Measurements from ENCODE around the gene RNF220.

RNF220 gene

GRCh38 chr1:44380666-44381177 is 24.3 kb upstream of the RNF220 start:
- Histone ChIP-seq H3K9me3 (ENCODE audit: control insufficient read depth, low read length) (no peaks in the 10 kb centered on the region), H3K4me3 (ENCODE audit: low read length) (no peak overlapping the region), H3K27me3 (ENCODE audit: control insufficient read depth, insufficient read depth, low read length) (peaks cover 10% of the 10 kb centered on the region), H3K9ac (ENCODE audit: low read length) (no peak overlapping the region), H3K4me1 (ENCODE audit: control insufficient read depth, insufficient read depth, low read length) (no peaks in the 10 kb centered on the region), H3K36me3 (ENCODE audit: control insufficient read depth, insufficient read depth, low read length) (no peaks in the 10 kb centered on the region)

GRCh38 chr1:44388551-44388950 is 16.5 kb upstream of the RNF220 start:
- Histone ChIP-seq H3K9ac (ENCODE audit: low read length) (no peak overlapping the region), H3K4me1 (ENCODE audit: control insufficient read depth, insufficient read depth, low read length) (no peaks in the 10 kb centered on the region), H3K4me3 (ENCODE audit: low read length) (no peak overlapping the region), H3K36me3 (ENCODE audit: control insufficient read depth, insufficient read depth, low read length) (no peaks in the 10 kb centered on the region), H3K27me3 (ENCODE audit: control insufficient read depth, insufficient read depth, low read length) (peaks cover 10% of the 10 kb centered on the region), H3K9me3 (ENCODE audit: control insufficient read depth, low read length) (no peaks in the 10 kb centered on the region)

GRCh38 chr1:44389437-44389836 is 15.6 kb upstream of the RNF220 start:
- Histone ChIP-seq H3K4me3 (ENCODE audit: low read length) (no peak overlapping the region), H3K9me3 (ENCODE audit: control insufficient read depth, low read length) (no peaks in the 10 kb centered on the region), H3K9ac (ENCODE audit: low read length) (no peak overlapping the region), H3K36me3 (ENCODE audit: control insufficient read depth, insufficient read depth, low read length) (no peaks in the 10 kb centered on the region), H3K4me1 (ENCODE audit: control insufficient read depth, insufficient read depth, low read length) (no peaks in the 10 kb centered on the region), H3K27me3 (ENCODE audit: control insufficient read depth, insufficient read depth, low read length) (peaks cover 15% of the 10 kb centered on the region)

GRCh38 chr1:44390277-44390676 is 14.8 kb upstream of the RNF220 start:
- no peak overlapping the region for H3K4me3 ChIP-seq (ENCODE audit: low read length)
- H3K36me3 ChIP-seq (ENCODE audit: control insufficient read depth, insufficient read depth, low read length), result no peaks in the 10 kb centered on the region
- H3K9ac ChIP-seq (ENCODE audit: low read length), result no peak overlapping the region
- H3K9me3 ChIP-seq (ENCODE audit: control insufficient read depth, low read length), result no peaks in the 10 kb centered on the region
- H3K27me3 ChIP-seq (ENCODE audit: control insufficient read depth, insufficient read depth, low read length), result peaks cover 15% of the 10 kb centered on the region
- H3K4me1 ChIP-seq (ENCODE audit: control insufficient read depth, insufficient read depth, low read length), result no peaks in the 10 kb centered on the region

DNA sequence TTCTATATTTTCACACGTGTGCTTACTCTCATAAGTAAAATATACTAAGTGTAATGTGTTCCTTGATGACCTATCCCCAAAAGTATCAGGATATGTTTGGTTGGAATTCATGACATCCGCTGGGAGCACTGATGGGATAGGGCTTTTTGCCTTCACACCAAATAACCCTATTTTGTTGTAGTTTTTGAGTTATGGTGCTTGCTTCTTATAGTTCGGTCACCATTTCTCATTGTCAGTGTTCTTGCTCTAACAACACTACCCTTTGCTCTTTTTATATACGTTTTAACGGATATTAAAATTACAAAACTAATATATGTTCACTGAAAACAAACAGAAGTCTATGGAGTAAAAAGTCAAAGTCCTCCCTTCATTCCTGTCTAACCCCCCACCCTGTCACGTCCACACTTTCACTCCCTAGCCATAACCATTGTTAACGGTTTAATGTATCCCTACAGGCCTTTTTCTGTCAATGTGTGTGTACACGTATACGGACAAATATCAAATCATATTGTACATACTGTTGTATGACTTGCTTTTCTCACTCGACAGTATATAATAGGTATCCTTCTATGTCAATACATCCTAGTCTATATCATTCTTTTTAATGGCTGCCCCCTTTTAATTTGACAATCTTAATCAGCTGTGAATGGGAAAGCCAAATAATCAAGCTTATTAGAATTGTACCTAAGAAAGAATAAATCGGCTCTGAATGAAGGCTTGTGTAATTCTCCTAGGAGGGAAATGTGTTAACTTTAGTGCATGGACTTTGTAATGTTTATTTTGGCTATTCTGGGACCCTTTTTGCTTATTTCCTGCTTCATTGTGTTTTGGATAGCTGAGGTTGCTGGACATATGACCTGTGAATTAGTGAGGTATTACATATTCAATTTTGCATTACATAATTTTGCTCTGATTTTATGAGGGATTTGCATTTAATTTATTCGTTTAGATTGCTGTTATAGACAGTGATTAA is 3.5 kb upstream of the RNF220 start:
- Histone ChIP-seq H3K4me1 (ENCODE audit: control insufficient read depth, insufficient read depth, low read length) (peaks cover 14% of the 10 kb centered on the region), H3K9me3 (ENCODE audit: control insufficient read depth, low read length) (no peaks in the 10 kb centered on the region), H3K4me3 (ENCODE audit: low read length) (no peak overlapping the region), H3K9ac (ENCODE audit: low read length) (no peak overlapping the region), H3K27me3 (ENCODE audit: control insufficient read depth, insufficient read depth, low read length) (peaks cover 60% of the 10 kb centered on the region), H3K36me3 (ENCODE audit: control insufficient read depth, insufficient read depth, low read length) (no peaks in the 10 kb centered on the region)

DNA sequence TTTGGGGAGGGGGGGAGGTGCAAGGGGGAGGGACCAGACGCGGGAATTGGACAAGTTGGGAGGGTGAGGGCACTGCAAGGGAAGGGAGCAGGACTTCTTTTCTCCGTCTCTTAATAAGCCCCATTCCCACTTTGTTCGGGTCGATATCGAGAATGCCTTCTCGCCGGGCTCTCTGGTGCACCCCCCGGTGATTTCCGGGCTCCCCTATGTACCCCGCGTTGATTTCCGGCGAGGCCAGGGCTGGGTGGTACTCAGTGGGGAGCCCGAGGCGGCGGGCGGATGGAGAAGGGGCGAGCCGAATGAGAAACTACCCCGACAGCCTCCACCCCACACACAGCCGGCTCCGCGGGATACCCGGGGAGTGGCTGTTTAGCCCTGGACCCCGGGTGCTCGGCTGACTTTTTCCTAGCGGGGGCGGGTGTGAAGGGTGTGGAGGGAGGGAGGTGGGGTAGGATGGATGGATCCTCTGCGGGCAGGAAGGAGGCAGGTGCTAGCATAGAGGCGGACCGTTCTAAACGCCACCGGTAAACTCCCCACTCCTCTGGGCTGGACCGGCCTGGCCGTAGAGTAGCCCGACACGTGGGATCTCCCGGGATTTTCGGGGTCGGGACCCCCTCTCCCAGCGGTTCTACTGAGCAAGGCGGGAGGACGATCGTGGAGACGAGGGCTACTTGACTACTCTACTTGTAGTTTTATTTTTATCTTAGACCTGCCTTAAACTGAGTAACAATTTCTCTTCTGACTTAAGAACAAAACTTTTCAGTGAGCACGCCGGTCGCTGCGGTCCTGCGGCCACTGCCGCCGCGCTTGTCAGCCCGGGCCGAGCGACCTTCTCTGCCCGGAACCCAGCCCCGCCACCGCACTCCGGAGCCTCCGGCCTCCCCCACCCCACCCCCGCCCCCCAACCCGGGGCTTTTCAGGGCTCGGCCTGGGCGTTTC is 1.0 kb downstream of the RNF220 start:
- H3K4me3 ChIP-seq (ENCODE audit: low read length), result peak overlapping the region; percentile 17
- H3K27me3 ChIP-seq (ENCODE audit: control insufficient read depth, insufficient read depth, low read length), result peaks cover 84% of the 10 kb centered on the region
- no peaks in the 10 kb centered on the region for H3K36me3 ChIP-seq (ENCODE audit: control insufficient read depth, insufficient read depth, low read length)
- H3K9me3 ChIP-seq (ENCODE audit: control insufficient read depth, low read length), result no peaks in the 10 kb centered on the region
- H3K9ac ChIP-seq (ENCODE audit: low read length), result peak overlapping the region; percentile 30
- peaks cover 35% of the 10 kb centered on the region for H3K4me1 ChIP-seq (ENCODE audit: control insufficient read depth, insufficient read depth, low read length)

- H3K9ac ChIP-seq (ENCODE audit: low read length), result no peak overlapping the region
- H3K4me1 ChIP-seq (ENCODE audit: control insufficient read depth, insufficient read depth, low read length), result peaks cover 35% of the 10 kb centered on the region
- H3K27me3 ChIP-seq (ENCODE audit: control insufficient read depth, insufficient read depth, low read length), result peaks cover 84% of the 10 kb centered on the region
- H3K9me3 ChIP-seq (ENCODE audit: control insufficient read depth, low read length), result no peaks in the 10 kb centered on the region
- H3K4me3 ChIP-seq (ENCODE audit: low read length), result no peak overlapping the region
- H3K36me3 ChIP-seq (ENCODE audit: control insufficient read depth, insufficient read depth, low read length), result no peaks in the 10 kb centered on the region
These were observed 1.8 kb downstream of the RNF220 start for GRCh38 chr1:44406737-44407429.

DNA sequence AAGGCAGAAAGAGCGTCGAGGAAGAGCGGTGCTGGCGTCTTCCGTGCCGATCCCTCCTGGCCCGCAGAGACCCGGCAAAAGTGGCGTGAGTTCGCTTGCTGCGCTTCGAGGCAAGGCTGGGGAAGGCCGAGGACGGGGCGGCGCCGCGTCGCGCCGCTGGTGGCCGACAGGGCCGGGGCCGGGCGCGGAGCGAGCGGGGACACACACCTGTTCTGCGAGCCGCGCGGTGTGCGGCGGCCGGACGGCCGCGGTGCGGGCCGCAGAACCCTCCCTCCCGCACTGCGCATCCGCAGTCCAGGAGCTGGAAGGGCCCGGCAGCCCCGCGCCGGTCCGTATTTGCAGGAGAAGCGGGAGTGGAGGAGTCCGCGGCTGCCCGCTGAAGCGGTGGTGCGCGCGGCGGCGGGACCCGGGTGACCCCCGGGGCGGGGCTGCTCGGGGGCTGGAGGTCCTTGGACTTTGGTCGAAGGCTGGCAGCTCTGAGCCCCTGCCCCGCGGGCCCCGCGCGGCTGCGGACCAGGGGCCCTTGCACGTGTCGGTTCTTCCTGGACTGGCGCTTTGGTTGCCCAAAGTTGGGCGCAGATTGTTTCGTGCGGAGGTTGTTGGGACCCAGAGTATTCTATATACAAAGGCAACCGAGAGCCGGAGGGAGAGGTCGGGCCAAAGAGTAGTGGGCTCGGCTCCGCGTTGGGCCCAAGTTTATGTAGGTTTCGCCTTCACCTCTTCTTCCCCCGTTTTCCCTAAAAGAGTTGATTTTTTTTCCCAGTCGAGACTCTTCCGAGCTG is 2.6 kb downstream of the RNF220 start:
- H3K36me3 ChIP-seq (ENCODE audit: control insufficient read depth, insufficient read depth, low read length), result no peaks in the 10 kb centered on the region
- peaks cover 35% of the 10 kb centered on the region for H3K4me1 ChIP-seq (ENCODE audit: control insufficient read depth, insufficient read depth, low read length)
- no peak overlapping the region for H3K9ac ChIP-seq (ENCODE audit: low read length)
- no peak overlapping the region for H3K4me3 ChIP-seq (ENCODE audit: low read length)
- peaks cover 92% of the 10 kb centered on the region for H3K27me3 ChIP-seq (ENCODE audit: control insufficient read depth, insufficient read depth, low read length)
- no peaks in the 10 kb centered on the region for H3K9me3 ChIP-seq (ENCODE audit: control insufficient read depth, low read length)

DNA sequence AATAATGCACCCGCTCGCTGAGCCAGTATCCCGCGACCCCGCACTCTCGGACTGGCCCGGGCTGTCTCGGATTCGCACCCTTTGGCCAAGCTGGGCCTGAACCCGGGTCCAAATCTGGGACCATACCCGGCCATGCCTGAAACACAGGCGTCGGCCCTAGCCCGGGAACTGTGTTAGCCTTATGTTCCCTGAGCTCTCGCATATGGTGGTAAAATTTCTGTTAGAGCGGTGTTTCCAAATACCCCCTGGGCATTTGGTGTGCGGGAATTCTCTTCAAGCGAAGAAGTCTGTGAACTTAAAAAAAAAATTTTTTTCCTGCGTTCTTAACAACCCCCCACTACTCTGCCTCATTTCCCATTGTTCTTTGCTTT is 3.1 kb downstream of the RNF220 start:
- Histone ChIP-seq H3K27me3 (ENCODE audit: control insufficient read depth, insufficient read depth, low read length) (peaks cover 93% of the 10 kb centered on the region), H3K4me1 (ENCODE audit: control insufficient read depth, insufficient read depth, low read length) (peaks cover 35% of the 10 kb centered on the region), H3K4me3 (ENCODE audit: low read length) (no peak overlapping the region)

DNA sequence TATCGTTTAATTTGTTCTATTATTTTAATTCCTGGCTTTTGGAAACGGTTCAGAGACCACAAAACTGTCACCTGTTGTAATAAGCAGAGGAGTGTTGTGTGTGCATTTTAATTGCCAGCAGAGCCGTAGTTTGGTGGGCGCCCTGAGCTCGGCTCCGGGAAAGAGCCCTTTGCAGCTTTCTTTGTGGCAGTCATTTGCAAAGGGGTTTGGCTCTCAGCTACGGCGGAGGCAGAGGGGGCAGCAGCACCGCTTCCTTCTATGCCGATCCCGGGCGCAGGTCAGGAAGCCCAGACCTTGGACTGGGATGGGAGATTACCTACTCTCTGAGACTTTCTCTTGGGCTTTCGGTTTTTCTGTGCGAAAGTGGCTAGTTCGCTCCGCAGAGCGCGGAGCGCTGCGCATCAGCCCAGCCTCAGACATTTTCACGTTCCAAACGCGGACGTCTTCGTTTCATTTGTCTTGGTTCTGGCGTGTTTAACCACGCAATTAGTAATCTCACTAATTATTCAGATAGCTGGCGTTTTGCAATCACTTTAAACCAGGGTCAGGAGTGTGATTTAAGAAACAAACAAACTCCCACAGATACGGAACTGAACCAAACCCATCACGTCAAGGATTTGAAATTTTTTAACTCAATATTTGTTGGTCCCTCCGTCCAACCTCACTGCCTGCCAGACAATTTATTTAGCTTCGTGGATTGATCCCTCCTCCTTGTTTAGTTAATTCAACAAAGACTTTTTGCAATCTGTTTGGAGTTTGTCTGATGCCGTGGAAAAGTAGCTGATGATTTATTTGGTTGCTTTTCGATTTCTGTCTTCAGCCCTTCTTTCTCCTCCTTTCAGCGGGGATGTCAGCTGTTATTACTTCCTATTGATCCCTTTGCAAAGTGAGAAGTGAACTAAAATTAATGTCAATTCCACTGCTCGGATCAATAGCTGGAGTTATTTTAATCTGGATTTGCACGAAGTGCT is 3.9 kb downstream of the RNF220 start:
- no peak overlapping the region for H3K4me3 ChIP-seq (ENCODE audit: low read length)
- H3K4me1 ChIP-seq (ENCODE audit: control insufficient read depth, insufficient read depth, low read length), result peaks cover 35% of the 10 kb centered on the region
- H3K36me3 ChIP-seq (ENCODE audit: control insufficient read depth, insufficient read depth, low read length), result no peaks in the 10 kb centered on the region
- H3K9ac ChIP-seq (ENCODE audit: low read length), result no peak overlapping the region
- H3K9me3 ChIP-seq (ENCODE audit: control insufficient read depth, low read length), result no peaks in the 10 kb centered on the region
- H3K27me3 ChIP-seq (ENCODE audit: control insufficient read depth, insufficient read depth, low read length), result peaks cover 96% of the 10 kb centered on the region

More for the DNA sequence above, 3.1 kb downstream of the RNF220 start:
- Histone ChIP-seq H3K36me3 (ENCODE audit: control insufficient read depth, insufficient read depth, low read length) (no peaks in the 10 kb centered on the region), H3K9me3 (ENCODE audit: control insufficient read depth, low read length) (no peaks in the 10 kb centered on the region), H3K9ac (ENCODE audit: low read length) (no peak overlapping the region)
